ENCODE measurements around the gene RUNX2. TPM values are rescaled to one million over a fixed set of nuclear protein-coding genes. Genes with fewer than 3 reads are reported as not detected.

Gene RUNX2
- polyA plus RNA-seq, 1 donor (not counting 4 experiments of a cell fraction or from before 2014, with no cell fraction given), result 1.4 TPM

DNA sequence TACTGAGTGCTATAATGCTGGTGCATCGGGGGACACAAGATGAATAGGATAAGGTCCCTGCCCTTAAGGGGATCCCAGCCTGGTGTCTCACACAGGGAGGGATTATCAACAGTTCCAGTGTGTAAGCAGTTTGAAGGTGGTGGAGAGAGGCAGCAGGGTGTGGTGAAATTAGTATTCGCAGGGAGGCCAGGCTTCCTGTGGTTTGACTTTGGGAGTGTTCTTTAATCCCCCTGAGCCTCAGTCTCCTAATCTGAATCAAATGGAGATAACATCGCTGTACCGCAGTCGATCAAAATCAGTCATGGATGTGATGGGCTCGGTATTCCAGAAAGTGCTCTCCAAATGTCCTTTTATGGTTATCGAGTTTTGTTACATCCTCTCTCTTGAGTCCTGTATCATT is 337.7 kb downstream of the RUNX2 start:
- H3K4me2 ChIP-seq (ENCODE audit: control insufficient read depth, extremely low read depth, insufficient read depth, low read depth, low read length), result no peak overlapping the region
- no peaks in the 10 kb centered on the region for H3K9me3 ChIP-seq (ENCODE audit: control insufficient read depth, low read depth, low read length)
- DNase-seq (ENCODE audit: low read depth, low spot score) (no peak), FAIRE-seq (no peak)
- TF ChIP-seq EZH2 (IDR thresholded peaks at IDR 0.05; ENCODE audit: low read length), result no peak
- TF ChIP-seq, protein P1, sequence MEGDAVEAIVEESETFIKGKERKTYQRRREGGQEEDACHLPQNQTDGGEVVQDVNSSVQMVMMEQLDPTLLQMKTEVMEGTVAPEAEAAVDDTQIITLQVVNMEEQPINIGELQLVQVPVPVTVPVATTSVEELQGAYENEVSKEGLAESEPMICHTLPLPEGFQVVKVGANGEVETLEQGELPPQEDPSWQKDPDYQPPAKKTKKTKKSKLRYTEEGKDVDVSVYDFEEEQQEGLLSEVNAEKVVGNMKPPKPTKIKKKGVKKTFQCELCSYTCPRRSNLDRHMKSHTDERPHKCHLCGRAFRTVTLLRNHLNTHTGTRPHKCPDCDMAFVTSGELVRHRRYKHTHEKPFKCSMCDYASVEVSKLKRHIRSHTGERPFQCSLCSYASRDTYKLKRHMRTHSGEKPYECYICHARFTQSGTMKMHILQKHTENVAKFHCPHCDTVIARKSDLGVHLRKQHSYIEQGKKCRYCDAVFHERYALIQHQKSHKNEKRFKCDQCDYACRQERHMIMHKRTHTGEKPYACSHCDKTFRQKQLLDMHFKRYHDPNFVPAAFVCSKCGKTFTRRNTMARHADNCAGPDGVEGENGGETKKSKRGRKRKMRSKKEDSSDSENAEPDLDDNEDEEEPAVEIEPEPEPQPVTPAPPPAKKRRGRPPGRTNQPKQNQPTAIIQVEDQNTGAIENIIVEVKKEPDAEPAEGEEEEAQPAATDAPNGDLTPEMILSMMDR (optimal IDR thresholded peaks at IDR 0.05 in 1 of 3, IDR thresholded peaks at IDR 0.05 in 1 of 3, conservative IDR thresholded peaks at IDR 0.05 in 1 of 3; ENCODE audit: extremely low read depth in 1 of 3, insufficient read depth in 2 of 3, low read length in 3 of 3), result no peak
- H3K27ac ChIP-seq (ENCODE audit: control insufficient read depth, insufficient read depth, low read length), result no peak overlapping the region
- H3K79me2 ChIP-seq (ENCODE audit: control insufficient read depth, insufficient read depth, low read length), result no peaks in the 10 kb centered on the region
- H3K36me3 ChIP-seq (ENCODE audit: control insufficient read depth in 2 of 2, extremely low read depth in 1 of 2, insufficient read depth in 2 of 2, low read length in 2 of 2), result no peaks in the 10 kb centered on the region
- H3K27me3 ChIP-seq (ENCODE audit: control insufficient read depth, extremely low read depth, insufficient read depth, low read length), result no peaks in the 10 kb centered on the region
- H3K9me1 ChIP-seq (ENCODE audit: control insufficient read depth, extremely low read depth, insufficient read depth, low read length), result no peaks in the 10 kb centered on the region
- no peak overlapping the region for H3K4me3 ChIP-seq (ENCODE audit: control insufficient read depth in 2 of 3, extremely low read depth in 1 of 3, insufficient read depth in 2 of 3, low read depth in 1 of 3, low read length in 3 of 3)
- no peak overlapping the region for H2AFZ ChIP-seq (ENCODE audit: control insufficient read depth, low read length)
- peaks cover 5% of the 10 kb centered on the region for H3K4me1 ChIP-seq (ENCODE audit: control insufficient read depth, extremely low read depth, insufficient read depth, low read length)
- no peaks in the 10 kb centered on the region for H4K20me1 ChIP-seq (ENCODE audit: control insufficient read depth, extremely low read depth, insufficient read depth, low read length)
- dilution Hi-C loops (cut with MboI; ENCODE audit: extremely low pct_ligation_motif_present, low sequenced_read_pairs), result no loop called here
- no peak overlapping the region for H3K9ac ChIP-seq (ENCODE audit: control insufficient read depth, extremely low read depth, insufficient read depth, low read length)

DNA sequence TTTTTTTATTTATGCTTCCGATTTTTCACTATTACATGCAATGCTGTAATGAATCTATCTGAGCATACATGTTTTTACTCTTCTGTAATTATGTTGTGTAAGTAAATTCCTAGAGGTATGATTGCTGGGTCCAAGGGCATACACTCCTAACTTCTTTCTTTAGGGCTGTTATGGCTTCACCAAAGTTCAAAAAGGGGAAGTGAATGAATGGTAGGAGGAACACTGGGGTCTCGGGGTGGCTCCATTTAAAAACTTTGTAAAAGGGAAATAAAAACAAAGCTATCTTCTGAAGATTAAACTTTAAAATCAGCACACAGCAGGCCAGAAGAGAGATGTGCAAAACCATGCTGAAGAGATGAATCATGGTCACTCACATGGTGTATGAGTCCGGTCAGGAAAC is 338.7 kb downstream of the RUNX2 start:
- H3K4me1 ChIP-seq (ENCODE audit: control insufficient read depth, extremely low read depth, insufficient read depth, low read length), result peaks cover 5% of the 10 kb centered on the region
- H3K9ac ChIP-seq (ENCODE audit: control insufficient read depth, extremely low read depth, insufficient read depth, low read length), result no peak overlapping the region
- H3K4me2 ChIP-seq (ENCODE audit: control insufficient read depth, extremely low read depth, insufficient read depth, low read depth, low read length), result no peak overlapping the region
- no peak overlapping the region for H3K4me3 ChIP-seq (ENCODE audit: control insufficient read depth in 2 of 3, extremely low read depth in 1 of 3, insufficient read depth in 2 of 3, low read depth in 1 of 3, low read length in 3 of 3)
- no peak for TF ChIP-seq EZH2 (IDR thresholded peaks at IDR 0.05; ENCODE audit: low read length)
- TF ChIP-seq, protein P1 (optimal IDR thresholded peaks at IDR 0.05 in 1 of 3, IDR thresholded peaks at IDR 0.05 in 1 of 3, conservative IDR thresholded peaks at IDR 0.05 in 1 of 3; ENCODE audit: extremely low read depth in 1 of 3, insufficient read depth in 2 of 3, low read length in 3 of 3), result no peak
- dilution Hi-C loops (cut with MboI; ENCODE audit: extremely low pct_ligation_motif_present, low sequenced_read_pairs), result no loop called here
- no peak overlapping the region for H3K27ac ChIP-seq (ENCODE audit: control insufficient read depth, insufficient read depth, low read length)
- no peaks in the 10 kb centered on the region for H3K36me3 ChIP-seq (ENCODE audit: control insufficient read depth in 2 of 2, extremely low read depth in 1 of 2, insufficient read depth in 2 of 2, low read length in 2 of 2)
- DNase-seq (ENCODE audit: low read depth, low spot score), result no peak
- H3K9me3 ChIP-seq (ENCODE audit: control insufficient read depth, low read depth, low read length), result no peaks in the 10 kb centered on the region
- H3K9me1 ChIP-seq (ENCODE audit: control insufficient read depth, extremely low read depth, insufficient read depth, low read length), result no peaks in the 10 kb centered on the region
- H3K79me2 ChIP-seq (ENCODE audit: control insufficient read depth, insufficient read depth, low read length), result no peaks in the 10 kb centered on the region
- no peak for FAIRE-seq
- H4K20me1 ChIP-seq (ENCODE audit: control insufficient read depth, extremely low read depth, insufficient read depth, low read length), result no peaks in the 10 kb centered on the region
- no peak overlapping the region for H2AFZ ChIP-seq (ENCODE audit: control insufficient read depth, low read length)
- H3K27me3 ChIP-seq (ENCODE audit: control insufficient read depth, extremely low read depth, insufficient read depth, low read length), result no peaks in the 10 kb centered on the region
